Caki2 (cell line): ENCODE data around the gene EXOSC7. TPM values are rescaled to one million over a fixed set of nuclear protein-coding genes. Genes with fewer than 3 reads are reported as not detected.
A peak's percentile ranks its signal among the peaks of the same experiment; 100 is the strongest.
"Not testable (repeated sequence)": the region's sequence is repeated elsewhere in the genome, so short reads cannot be mapped to it uniquely, and the experiment has no call there.

Source experiments
- DNase-seq: peaks from one replicate; pipeline ENCODE4 v3.0.0-alpha.2; 2015; ENCODE audit warnings: low read depth
- in situ Hi-C: cut with HindIII; loops from 2 replicates; pipeline ENCODE4 v1.10.0; 2016; ENCODE audit warnings: low sequenced_read_pairs, low pct_unique_long_range_greater_than_20kb, mixed read lengths
- total RNA-seq: library from RNA; depleted of rRNA; stranded (reverse); fragments of >200 nt; shearing (Covaris generic); gene quantifications from 2 replicates; pipeline ENCODE4 v1.2.3, GENCODE V29; 2014; ENCODE audit warnings: low replicate concordance

The EXOSC7 gene
- total RNA-seq, 1 experiment from 2014 or later: 24.0 TPM

GRCh38 chr3:45034612-45035252 lies 58.7 kb downstream of the EXOSC7 start:
- in situ Hi-C loops: no loop called here

GRCh38 chr3:45035441-45036301 lies 59.6 kb downstream of the EXOSC7 start:
- no peak for DNase-seq
- in situ Hi-C loops: no loop called here

More at GRCh38 chr3:45034612-45035252, 58.7 kb downstream of the EXOSC7 start:
- no peak for DNase-seq

- in situ Hi-C loops: no loop called here
- DNase-seq: peak; percentile 84
These were observed 61.8 kb downstream of the EXOSC7 start for GRCh38 chr3:45037720-45038455.

GRCh38 chr3:45041666-45042065 lies 65.6 kb downstream of the EXOSC7 start:
- no peak for DNase-seq
- in situ Hi-C loops: no loop called here

GRCh38 chr3:45042162-45042561 lies 66.1 kb downstream of the EXOSC7 start:
- DNase-seq: no peak
- in situ Hi-C loops: no loop called here

GRCh38 chr3:45043728-45044299 lies 67.8 kb downstream of the EXOSC7 start:
- no peak for DNase-seq
- in situ Hi-C loops: no loop called here

- DNase-seq: no peak
- in situ Hi-C loops: no loop called here
These were observed 72.2 kb downstream of the EXOSC7 start for GRCh38 chr3:45048244-45048643.

- in situ Hi-C loops: no loop called here
- no peak for DNase-seq
These were observed 73.8 kb downstream of the EXOSC7 start for GRCh38 chr3:45049807-45050206.

GRCh38 chr3:45051685-45052084 lies 75.6 kb downstream of the EXOSC7 start:
- DNase-seq: no peak
- in situ Hi-C loops: no loop called here

GRCh38 chr3:45053805-45054195 lies 77.8 kb downstream of the EXOSC7 start:
- DNase-seq, in situ Hi-C loops: not testable (repeated sequence)

- in situ Hi-C loops: no loop called here
- DNase-seq: no peak
These were observed 78.3 kb downstream of the EXOSC7 start for GRCh38 chr3:45054196-45054857.

- in situ Hi-C loops: no loop called here
- DNase-seq: no peak
These were observed 79.0 kb downstream of the EXOSC7 start for GRCh38 chr3:45055032-45055410.

- in situ Hi-C loops: no loop called here
- DNase-seq: no peak
These were observed 79.5 kb downstream of the EXOSC7 start for GRCh38 chr3:45055411-45056143.

GRCh38 chr3:45056608-45057301 lies 80.7 kb downstream of the EXOSC7 start:
- DNase-seq: no peak
- in situ Hi-C loops: no loop called here

GRCh38 chr3:45057557-45057956 lies 81.5 kb downstream of the EXOSC7 start:
- in situ Hi-C loops: no loop called here
- DNase-seq: no peak

GRCh38 chr3:45059132-45059531 lies 83.1 kb downstream of the EXOSC7 start:
- in situ Hi-C loops: no loop called here

More at GRCh38 chr3:45059132-45059531, 83.1 kb downstream of the EXOSC7 start:
- no peak for DNase-seq
